Pancreas (tissue), 10 donors: ENCODE data around the gene ACP4. TPM values are rescaled to one million over a fixed set of nuclear protein-coding genes. Genes with fewer than 3 reads are reported as not detected.
A peak's percentile ranks its signal among the peaks of the same experiment; 100 is the strongest.

Experiments
- ATAC-seq, 4 donors: fragments of 200-7000 bp; cut with Tn5 transposase; one replicate each; pipeline versions ENCODE4 v1.8.0 to v1.9.1; 2020; ENCODE audit warnings: mild to moderate bottlenecking in 4 of 4, moderate library complexity in 4 of 4
- DNase-seq, 6 donors: peaks; one replicate each; pipeline ENCODE4 v3.0.0-alpha.2; 2020
- FAIRE-seq: peaks from 2 replicates; lab custom pipeline; 2012; peaks lifted over from hg19 to GRCh38; lab: Jason Lieb, UNC
- H3K27ac ChIP-seq, 4 donors: fragments of 200-600 bp; sonication (generic); 1 replicate in 3 of 4; 2 replicates in 1 of 4; pipeline versions ENCODE4 v1.5.0 to v1.8.0; 2020
- H3K27me3 ChIP-seq, 4 donors: fragments of 200-600 bp; one replicate each; pipeline ENCODE4 v1.8.0; 2021
- H3K36me3 ChIP-seq, 3 donors: fragments of 200-600 bp; sonication (generic) in 1 of 3; one replicate each; pipeline versions ENCODE4 v1.5.0 to v1.8.0; 2020 to 2021
- H3K4me1 ChIP-seq, 3 donors: fragments of 200-600 bp; one replicate each; pipeline ENCODE4 v1.8.0; 2021
- H3K4me3 ChIP-seq, 4 donors: fragments of 200-600 bp; sonication (generic) in 2 of 4; one replicate each; pipeline versions ENCODE4 v1.5.0 to v1.8.0; 2020 to 2021
- H3K9me3 ChIP-seq, 4 donors: fragments of 200-600 bp; one replicate each; pipeline ENCODE4 v1.8.0; 2021
- WGBS, 2 donors: extraction: QIAGEN DNeasy Blood & Tissue Kit; methylation state at CpG; one replicate each; pipeline ENCODE4 v1.1.7; 2013; 5-methylcytosine and 5-hydroxymethylcytosine counted together
- intact Hi-C, 3 donors: fragments of 100-400 bp; cut with DNase I; formaldehyde crosslinking; loops; one replicate each; pipeline versions ENCODE4 v1.11.1 to v1.14.2; 2022
- polyA plus RNA-seq, 2 donors: library from polyadenylated mRNA; stranded (reverse); fragments of 200-250 nt; gene quantifications; one replicate each; pipeline ENCODE4 v1.2.3, GENCODE V29; 2013
- total RNA-seq, 6 donors: library from RNA; stranded (reverse); fragmentation: NEBNext Ultra II Directional in 4 of 6; extraction: Animal tissue kit (Norgen Biotek cat#: 25700) in 4 of 6; gene quantifications; one replicate each; pipeline versions ENCODE4 v1.2.1 to v1.2.4, GENCODE V29; 2021 to 2023
- TF ChIP-seq, protein P1 (sequence below), 4 donors: fragments of 200-600 bp; sonication (generic) in 3 of 4; IDR thresholded peaks; one replicate each; pipeline versions ENCODE4 v1.5.0 to v1.8.0; 2021; ENCODE audit warnings: antibody characterized with exemption in 4 of 4
- donor health status: healthy with polysubstance abuse.
- donor health status: DM: no; HTN: no; CAD: no; lungs with moderate emphysema.
- donor health status: DM: no; HTN: no; CAD: no.
- donor health status: control.
- donor health status: control.
- donor health status: Bipolar disorder and iron deficiency.
- donor health status: DM: yes; HTN: yes; CAD: no.
- donor health status: DM: no; HTN: no; CAD: no.
- donor health status: DM: no; HTN: no; CAD: no.
- donor health status: DM: yes; HTN: yes; CAD: no.

Gene ACP4
- total and polyA plus RNA-seq, 8 donors = not detected

DNA sequence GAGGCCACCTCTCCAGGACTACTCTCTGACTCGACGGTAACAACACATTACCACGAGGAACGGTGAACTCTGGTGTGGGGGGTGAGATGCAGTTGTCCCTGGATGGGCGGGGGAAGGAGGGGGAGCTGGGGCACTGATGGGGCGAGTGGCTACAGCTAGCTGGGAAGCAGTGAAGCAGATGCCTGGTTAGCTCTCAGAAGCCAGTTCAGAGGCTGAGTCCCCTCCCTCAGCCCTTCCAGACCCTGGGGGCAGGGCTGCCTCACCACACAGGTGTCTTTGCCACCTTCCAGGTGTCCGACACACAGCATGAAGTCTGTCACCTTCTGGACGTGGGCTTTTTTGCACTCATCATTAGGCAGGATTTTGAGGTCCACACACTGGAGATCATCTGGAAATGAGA is 29.4 kb downstream of the ACP4 start:
- no peaks in the 10 kb centered on the region for H3K9me3 ChIP-seq
- peak in 3 of 6 donors; percentile 39 to 58 (median 47) for DNase-seq
- TF ChIP-seq, protein P1, sequence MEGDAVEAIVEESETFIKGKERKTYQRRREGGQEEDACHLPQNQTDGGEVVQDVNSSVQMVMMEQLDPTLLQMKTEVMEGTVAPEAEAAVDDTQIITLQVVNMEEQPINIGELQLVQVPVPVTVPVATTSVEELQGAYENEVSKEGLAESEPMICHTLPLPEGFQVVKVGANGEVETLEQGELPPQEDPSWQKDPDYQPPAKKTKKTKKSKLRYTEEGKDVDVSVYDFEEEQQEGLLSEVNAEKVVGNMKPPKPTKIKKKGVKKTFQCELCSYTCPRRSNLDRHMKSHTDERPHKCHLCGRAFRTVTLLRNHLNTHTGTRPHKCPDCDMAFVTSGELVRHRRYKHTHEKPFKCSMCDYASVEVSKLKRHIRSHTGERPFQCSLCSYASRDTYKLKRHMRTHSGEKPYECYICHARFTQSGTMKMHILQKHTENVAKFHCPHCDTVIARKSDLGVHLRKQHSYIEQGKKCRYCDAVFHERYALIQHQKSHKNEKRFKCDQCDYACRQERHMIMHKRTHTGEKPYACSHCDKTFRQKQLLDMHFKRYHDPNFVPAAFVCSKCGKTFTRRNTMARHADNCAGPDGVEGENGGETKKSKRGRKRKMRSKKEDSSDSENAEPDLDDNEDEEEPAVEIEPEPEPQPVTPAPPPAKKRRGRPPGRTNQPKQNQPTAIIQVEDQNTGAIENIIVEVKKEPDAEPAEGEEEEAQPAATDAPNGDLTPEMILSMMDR (IDR thresholded peaks at IDR 0.05) = no peak
- H3K27me3 ChIP-seq = no peaks in the 10 kb centered on the region
- intact Hi-C loops = no loop called here
- peak overlapping the region; percentile 6 to 83 (median 54) for H3K27ac ChIP-seq
- H3K4me1 ChIP-seq = no peaks in the 10 kb centered on the region
- no peak for FAIRE-seq
- peak overlapping the region; percentile 12 to 47 (median 38) for H3K4me3 ChIP-seq
- ATAC-seq = no peak
- H3K36me3 ChIP-seq = no peaks in the 10 kb centered on the region
- 13 to 16% methylated on average over 8 of the region's 8 CpGs for WGBS, 2 donors

DNA sequence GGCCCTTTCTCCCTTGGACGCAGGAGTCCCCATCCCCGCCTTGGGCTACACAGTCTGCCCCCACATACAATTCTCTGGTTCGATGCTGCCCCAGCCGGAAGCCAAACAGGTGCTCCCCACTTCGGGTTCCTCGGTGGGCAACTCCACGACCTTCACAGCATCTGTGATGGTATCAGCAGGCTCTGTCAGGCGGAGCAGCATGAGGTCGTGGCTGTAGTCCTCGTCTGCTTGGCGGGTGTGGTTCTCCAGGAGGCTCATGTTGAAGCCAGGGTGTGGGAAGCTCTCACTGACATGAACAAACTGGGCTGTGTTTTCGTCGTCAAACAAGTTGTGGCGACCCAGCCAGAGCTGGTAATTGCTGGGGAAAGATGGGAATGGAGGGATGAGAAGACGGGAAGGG is 29.9 kb downstream of the ACP4 start:
- FAIRE-seq = no peak
- no peak for ATAC-seq
- Histone ChIP-seq H3K4me3 (peak overlapping the region; percentile 12 to 47 (median 38)), H3K36me3 (no peaks in the 10 kb centered on the region), H3K9me3 (no peaks in the 10 kb centered on the region), H3K4me1 (peaks cover 0 to 2% (median 0%) of the 10 kb centered on the region in 3 donors), H3K27ac (peak overlapping the region; percentile 6 to 83 (median 64)), H3K27me3 (no peaks in the 10 kb centered on the region)
- peak in 1 of 6 donors; percentile 54 for DNase-seq
- intact Hi-C loops = no loop called here
- TF ChIP-seq, protein P1 (IDR thresholded peaks at IDR 0.05) = no peak
- 4 to 5% methylated on average over 15 of the region's 15 CpGs for WGBS, 2 donors

DNA sequence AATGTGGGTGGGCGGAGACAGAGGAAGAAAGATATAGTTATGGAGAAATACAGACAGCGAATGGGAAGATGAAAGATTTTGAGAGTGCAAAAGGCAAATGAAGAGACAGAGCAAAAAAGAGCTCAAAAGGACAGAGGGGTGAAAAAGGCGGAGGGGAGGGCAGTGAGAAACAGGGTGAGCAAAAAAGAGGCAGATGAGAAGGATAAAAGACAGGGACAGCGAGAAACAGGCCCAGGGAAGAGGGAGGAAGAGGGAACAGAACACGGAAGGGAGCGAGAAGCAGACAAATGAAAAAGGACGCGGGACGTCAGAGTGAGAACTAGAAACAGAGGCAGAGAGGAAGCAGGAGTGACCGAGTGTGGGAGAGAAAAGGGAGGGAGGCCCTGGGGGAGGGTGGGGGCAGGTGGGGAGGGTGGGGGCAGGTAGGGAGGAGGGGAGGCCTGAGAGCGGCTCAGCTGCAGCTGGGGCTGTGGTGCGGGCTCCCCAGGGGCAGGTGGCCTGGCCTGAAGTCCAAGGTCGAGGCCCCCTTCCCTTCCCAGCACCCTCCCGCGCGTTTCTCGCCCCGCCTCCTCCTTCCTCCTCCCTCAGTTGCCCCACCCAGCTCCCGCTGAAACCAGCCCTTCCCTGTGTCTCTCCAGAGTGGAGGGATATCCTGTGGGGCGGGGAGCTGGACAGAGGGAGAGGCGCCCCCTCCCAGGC is 30.5 kb downstream of the ACP4 start:
- H3K4me3 ChIP-seq = peak overlapping the region in 3 of 4 donors; percentile 29 to 47 (median 46)
- ATAC-seq = peak; percentile 62 to 74 (median 68)
- 5 to 6% methylated on average over 14 to 21 of the region's 21 CpGs for WGBS, 2 donors
- H3K27me3 ChIP-seq = no peaks in the 10 kb centered on the region
- H3K27ac ChIP-seq = peak overlapping the region; percentile 58 to 83 (median 74)
- H3K9me3 ChIP-seq = no peaks in the 10 kb centered on the region
- TF ChIP-seq, protein P1 (IDR thresholded peaks at IDR 0.05) = no peak
- no peaks in the 10 kb centered on the region for H3K36me3 ChIP-seq
- peak; percentile 85 to 96 (median 94) for DNase-seq
- peaks cover 0 to 4% (median 0%) of the 10 kb centered on the region in 3 donors for H3K4me1 ChIP-seq
- FAIRE-seq = no peak
- intact Hi-C loops = no loop called here

DNA sequence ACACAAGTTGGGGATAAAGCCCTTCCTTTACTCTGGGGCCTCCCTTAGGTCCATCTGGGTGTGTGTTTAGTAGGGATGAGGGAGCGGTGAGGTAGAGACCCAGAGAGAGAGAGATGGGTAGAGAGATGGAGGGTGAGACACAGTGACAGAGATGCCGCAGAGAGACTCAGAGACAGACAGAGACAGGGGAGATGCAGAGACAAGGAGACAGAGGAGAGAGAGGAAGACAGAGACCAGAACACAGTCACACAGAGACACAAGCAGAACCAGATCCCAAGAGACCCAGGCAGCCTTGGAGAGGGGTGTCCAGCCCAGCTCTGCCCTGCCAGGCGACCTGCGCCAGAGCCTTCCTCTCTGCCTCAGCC is 31.0 kb downstream of the ACP4 start:
- no peaks in the 10 kb centered on the region for H3K36me3 ChIP-seq
- intact Hi-C loops = no loop called here
- TF ChIP-seq, protein P1 (IDR thresholded peaks at IDR 0.05) = no peak
- 24 to 33% methylated on average over 4 of the region's 4 CpGs for WGBS, 2 donors
- H3K9me3 ChIP-seq = no peaks in the 10 kb centered on the region
- DNase-seq = no peak
- no peak for FAIRE-seq
- H3K27me3 ChIP-seq = no peaks in the 10 kb centered on the region
- H3K4me3 ChIP-seq = peak overlapping the region in 3 of 4 donors; percentile 17 to 47 (median 46)
- peak in 1 of 4 donors; percentile 0 for ATAC-seq
- H3K27ac ChIP-seq = peak overlapping the region; percentile 22 to 83 (median 74)
- H3K4me1 ChIP-seq = peaks cover 0 to 4% (median 0%) of the 10 kb centered on the region in 3 donors

DNA sequence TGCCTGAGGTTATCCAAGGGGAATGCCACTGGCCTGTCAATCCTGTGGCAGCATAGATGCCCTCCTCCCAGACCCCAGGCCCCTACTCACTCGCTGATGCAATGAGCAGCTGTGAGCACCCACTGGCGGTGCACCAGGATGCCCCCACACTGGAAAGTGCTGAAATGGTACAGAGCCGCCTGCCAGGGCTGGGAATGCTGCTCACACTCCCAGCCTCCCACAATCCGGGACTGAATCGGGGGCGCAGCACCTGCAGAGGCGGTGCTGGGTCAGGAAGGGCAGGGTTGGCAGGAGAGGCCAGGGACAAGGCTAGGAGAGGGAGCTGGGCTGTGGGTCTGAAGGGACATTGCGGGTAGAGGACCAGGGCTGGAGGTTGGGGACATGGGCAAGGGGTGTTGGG is 31.4 kb downstream of the ACP4 start:
- Histone ChIP-seq H3K27me3 (no peaks in the 10 kb centered on the region), H3K4me1 (peaks cover 0 to 4% (median 0%) of the 10 kb centered on the region in 3 donors), H3K9me3 (no peaks in the 10 kb centered on the region), H3K27ac (peak overlapping the region; percentile 22 to 83 (median 74)), H3K4me3 (peak overlapping the region in 3 of 4 donors; percentile 17 to 47 (median 46)), H3K36me3 (no peaks in the 10 kb centered on the region)
- intact Hi-C loops = no loop called here
- 17 to 21% methylated on average over 8 of the region's 8 CpGs for WGBS, 2 donors
- no peak for FAIRE-seq
- TF ChIP-seq, protein P1 (IDR thresholded peaks at IDR 0.05) = no peak
- peak; percentile 45 to 76 (median 62) for DNase-seq
- ATAC-seq = peak; percentile 3 to 10 (median 4)
